ENCODE data around the gene SLC25A25. TPM values are rescaled to one million over a fixed set of nuclear protein-coding genes. Genes with fewer than 3 reads are reported as not detected.

SLC25A25 gene
- total RNA-seq, 3 donors from 2014 or later (not counting 1 experiment from before 2014, with no cell fraction given) = 16.8 to 19.1 (median 18.9) TPM

GRCh38 chr9:128117613-128118471 lies 49.8 kb downstream of the SLC25A25 start:
- intact Hi-C loops (cut with micrococcal nuclease) = loop anchor here (1.0 to 5.0 kb wide), 2 partner anchors 10 to 176 kb away; no protein-coding TSS in a partner anchor
- Mint-ChIP-seq H3K9me3 (no peaks in the 10 kb centered on the region), H3K4me1 (peaks cover 6 to 11% of the 10 kb centered on the region in 2 donors), H3K4me3 (no peak overlapping the region), H3K36me3 (no peaks in the 10 kb centered on the region), H3K27ac (peak overlapping the region; percentile 69), H3K27me3 (ENCODE audit: low read depth in 2 of 2) (no peaks in the 10 kb centered on the region)
- Histone ChIP-seq H3K36me3 (ENCODE audit: control insufficient read depth, insufficient read depth, low read length) (peaks cover 22% of the 10 kb centered on the region), H3K4me3 (ENCODE audit: low read length) (no peak overlapping the region), H3K27me3 (ENCODE audit: control insufficient read depth, insufficient read depth, low read length) (no peaks in the 10 kb centered on the region), H3K4me1 (ENCODE audit: control insufficient read depth, insufficient read depth, low read length) (peaks cover 27% of the 10 kb centered on the region), H3K27ac (ENCODE audit: low read length) (no peak overlapping the region), H3K9me3 (ENCODE audit: control insufficient read depth, insufficient read depth, low read length) (no peaks in the 10 kb centered on the region)
- ATAC-seq = peak; percentile 93 to 99 (median 96)
- TF ChIP-seq CTCF (IDR thresholded peaks at IDR 0.05) = peak; percentile 100
- 21% methylated on average over 27 of the region's 27 CpGs for WGBS (ENCODE audit: insufficient coverage)
- DNase-seq = peak; percentile 98

- DNase-seq (no peak), ATAC-seq (no peak)
- no peaks in the 10 kb centered on the region for H3K27me3 Mint-ChIP-seq (ENCODE audit: low read depth in 2 of 2)
- no peak overlapping the region for H3K4me3 Mint-ChIP-seq
- H3K4me1 Mint-ChIP-seq = peaks cover 6 to 11% of the 10 kb centered on the region in 2 donors
- no peak overlapping the region for H3K4me3 ChIP-seq (ENCODE audit: low read length)
- H3K4me1 ChIP-seq (ENCODE audit: control insufficient read depth, insufficient read depth, low read length) = peaks cover 27% of the 10 kb centered on the region
- 68% methylated on average over 3 of the region's 3 CpGs for WGBS (ENCODE audit: insufficient coverage)
- peaks cover 24% of the 10 kb centered on the region for H3K36me3 ChIP-seq (ENCODE audit: control insufficient read depth, insufficient read depth, low read length)
- H3K9me3 ChIP-seq (ENCODE audit: control insufficient read depth, insufficient read depth, low read length) = no peaks in the 10 kb centered on the region
- H3K36me3 Mint-ChIP-seq = no peaks in the 10 kb centered on the region
- H3K27ac ChIP-seq (ENCODE audit: low read length) = no peak overlapping the region
- H3K27me3 ChIP-seq (ENCODE audit: control insufficient read depth, insufficient read depth, low read length) = no peaks in the 10 kb centered on the region
- H3K27ac Mint-ChIP-seq = no peak overlapping the region
- intact Hi-C loops (cut with micrococcal nuclease) = loop anchor here (5.0 kb wide), 1 partner anchor 176 kb away; no protein-coding TSS in a partner anchor
- TF ChIP-seq CTCF (IDR thresholded peaks at IDR 0.05) = no peak
- no peaks in the 10 kb centered on the region for H3K9me3 Mint-ChIP-seq
Observed at GRCh38 chr9:128118472-128118857, 50.4 kb downstream of the SLC25A25 start.

GRCh38 chr9:128118971-128119665 lies 51.1 kb downstream of the SLC25A25 start:
- WGBS (ENCODE audit: insufficient coverage) = 91% methylated on average over 12 of the region's 15 CpGs
- Histone ChIP-seq H3K9me3 (ENCODE audit: control insufficient read depth, insufficient read depth, low read length) (no peaks in the 10 kb centered on the region), H3K27me3 (ENCODE audit: control insufficient read depth, insufficient read depth, low read length) (no peaks in the 10 kb centered on the region), H3K4me1 (ENCODE audit: control insufficient read depth, insufficient read depth, low read length) (peaks cover 27% of the 10 kb centered on the region), H3K36me3 (ENCODE audit: control insufficient read depth, insufficient read depth, low read length) (peaks cover 25% of the 10 kb centered on the region), H3K4me3 (ENCODE audit: low read length) (no peak overlapping the region), H3K27ac (ENCODE audit: low read length) (no peak overlapping the region)
- DNase-seq = no peak
- H3K27ac Mint-ChIP-seq = no peak overlapping the region
- peaks cover 6 to 11% of the 10 kb centered on the region in 2 donors for H3K4me1 Mint-ChIP-seq
- no peaks in the 10 kb centered on the region for H3K27me3 Mint-ChIP-seq (ENCODE audit: low read depth in 2 of 2)
- intact Hi-C loops (cut with micrococcal nuclease) = loop anchor here (5.0 kb wide), 1 partner anchor 177 kb away; no protein-coding TSS in a partner anchor
- no peak overlapping the region for H3K4me3 Mint-ChIP-seq
- no peak for ATAC-seq
- H3K36me3 Mint-ChIP-seq = no peaks in the 10 kb centered on the region
- no peak for TF ChIP-seq CTCF (IDR thresholded peaks at IDR 0.05)
- no peaks in the 10 kb centered on the region for H3K9me3 Mint-ChIP-seq
